Left ventricle myocardium superior (tissue), 1 donor: Measurements from ENCODE around the gene GFRA4. TPM values are rescaled to one million over a fixed set of nuclear protein-coding genes. Genes with fewer than 3 reads are reported as not detected.

ENCODE experiments used
- ATAC-seq: fragments of 200-7000 bp; cut with Tn5 transposase; one replicate; pipeline ENCODE4 v1.9.1; 2020; ENCODE audit warnings: mild to moderate bottlenecking, moderate library complexity
- DNase-seq: peaks from one replicate; pipeline ENCODE4 v3.0.0-alpha.2; 2020
- intact Hi-C: fragments of 100-400 bp; cut with micrococcal nuclease; formaldehyde crosslinking; loops from one replicate; pipeline ENCODE4 v1.11.0; 2022
- long read RNA-seq: library from polyadenylated mRNA; unstranded; transcript quantifications from one replicate; pipeline ENCODE4 v2.0.0, GENCODE V29; 2021
- total RNA-seq: library from RNA; stranded (reverse); fragmentation: NEBNext Ultra II Directional; extraction: Animal tissue kit (Norgen Biotek cat#: 25700); gene quantifications from one replicate; pipeline ENCODE4 v1.2.1, GENCODE V29; 2021
- donor health status: DM: no; HTN: yes; CAD: no; lungs with severe emphysema.

GFRA4 gene, protein sequence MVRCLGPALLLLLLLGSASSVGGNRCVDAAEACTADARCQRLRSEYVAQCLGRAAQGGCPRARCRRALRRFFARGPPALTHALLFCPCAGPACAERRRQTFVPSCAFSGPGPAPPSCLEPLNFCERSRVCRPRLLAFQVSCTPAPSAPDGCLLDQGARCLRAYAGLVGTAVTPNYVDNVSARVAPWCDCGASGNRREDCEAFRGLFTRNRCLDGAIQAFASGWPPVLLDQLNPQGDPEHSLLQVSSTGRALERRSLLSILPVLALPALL
- total RNA-seq, result not detected
- long read RNA-seq, result 0 reads

DNA sequence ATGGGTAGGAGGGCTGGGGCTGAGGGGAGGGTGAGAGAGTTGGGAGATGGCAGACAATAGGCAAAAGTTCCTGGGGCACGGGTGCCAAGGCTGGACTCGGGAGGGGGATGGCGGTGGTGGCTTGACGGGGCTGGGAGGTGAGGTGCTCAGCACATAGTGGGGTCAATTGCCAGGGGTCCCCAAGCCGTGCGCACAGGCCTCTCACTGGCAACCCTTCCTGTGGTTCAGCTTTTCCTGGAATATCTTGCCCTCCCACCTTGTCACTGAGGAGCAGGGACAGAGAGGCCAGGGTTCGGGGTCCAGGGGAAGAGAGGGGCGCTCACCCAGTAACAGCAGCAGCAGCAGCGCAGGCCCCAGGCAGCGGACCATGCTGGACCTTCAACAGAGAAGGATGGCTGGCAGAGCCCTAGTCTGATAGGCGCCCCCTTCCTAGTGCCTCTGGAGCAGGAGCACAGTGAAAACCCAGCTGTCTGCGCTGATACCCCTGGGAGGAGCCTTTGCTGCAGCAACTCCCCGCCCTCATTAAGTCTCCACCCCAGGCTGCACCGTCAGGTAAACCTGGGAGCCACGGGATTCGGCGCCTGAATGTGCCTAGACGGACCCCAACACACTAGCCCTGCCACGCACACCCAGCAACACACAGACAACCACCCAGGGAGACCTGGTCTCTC, at the start of gene GFRA4:
Gene GFRA4, minus strand, starts transcription at position 369 of the 671 bp plus-strand sequence. Its CDS starts 0 bp downstream, at position 369.
- no peak for ATAC-seq
- intact Hi-C loops, result no loop called here
- peak; percentile 16 for DNase-seq

DNA sequence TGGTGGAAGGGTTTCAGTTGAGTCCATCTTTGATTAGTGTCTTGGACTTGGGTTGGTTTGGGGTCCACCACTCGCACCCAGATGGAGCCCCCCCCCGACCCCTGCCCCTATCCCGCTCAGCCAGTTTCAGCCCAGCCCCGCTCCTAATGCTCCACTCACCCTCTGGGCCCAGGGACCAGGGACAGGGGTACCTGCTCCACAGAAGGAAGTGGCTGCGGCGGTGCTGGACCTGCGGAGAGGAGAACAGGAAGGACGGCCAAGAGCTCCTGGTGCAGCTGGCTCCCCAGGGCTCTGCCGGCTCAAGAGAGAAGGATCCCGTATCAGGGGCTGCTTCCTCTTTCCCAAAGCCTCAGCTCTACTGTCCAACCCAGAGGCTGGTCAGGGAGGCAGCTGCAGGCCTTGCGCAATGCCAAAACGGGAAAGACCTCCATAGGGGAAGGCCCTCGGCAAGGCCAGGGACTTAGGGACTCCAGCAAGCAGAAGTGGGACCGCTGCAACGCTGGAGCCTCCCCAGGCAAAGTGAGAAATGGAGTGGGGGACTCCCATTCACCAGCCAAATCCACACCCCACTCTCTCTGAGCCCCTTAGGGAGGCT, 49.2 kb upstream of the GFRA4 start, which contains the start of gene SIGLEC1:
Gene SIGLEC1, minus strand, starts transcription at position 322 of the 595 bp plus-strand sequence. CDS start 5,472 bp downstream, outside the sequence.
- ATAC-seq, result peak; percentile 69
- peak; percentile 77 for DNase-seq
- intact Hi-C loops, result no loop called here

DNA sequence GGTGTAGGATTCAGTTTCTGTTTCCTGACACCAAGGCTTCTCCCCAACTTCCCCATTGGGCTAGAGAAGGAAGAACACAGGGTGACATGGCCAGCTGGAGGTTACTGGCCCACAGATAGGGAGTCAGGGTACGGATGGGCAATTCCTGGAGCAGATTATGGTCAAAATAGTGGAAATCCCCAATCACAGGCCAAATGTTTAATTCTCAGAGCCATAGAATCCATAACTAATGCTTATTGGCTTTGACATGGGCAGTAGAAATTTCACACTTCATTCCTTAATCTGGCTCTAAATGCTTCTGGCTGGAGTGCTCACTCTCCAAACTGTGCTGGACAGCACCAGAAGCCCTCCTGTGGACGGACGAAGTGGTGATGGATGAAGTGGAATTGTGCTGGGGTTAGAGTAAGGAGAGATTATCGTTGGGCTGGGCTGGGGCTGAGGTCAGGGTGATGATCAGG, 48.3 kb upstream of the GFRA4 start:
- ATAC-seq, result peak; percentile 41
- intact Hi-C loops, result no loop called here
- no peak for DNase-seq

DNA sequence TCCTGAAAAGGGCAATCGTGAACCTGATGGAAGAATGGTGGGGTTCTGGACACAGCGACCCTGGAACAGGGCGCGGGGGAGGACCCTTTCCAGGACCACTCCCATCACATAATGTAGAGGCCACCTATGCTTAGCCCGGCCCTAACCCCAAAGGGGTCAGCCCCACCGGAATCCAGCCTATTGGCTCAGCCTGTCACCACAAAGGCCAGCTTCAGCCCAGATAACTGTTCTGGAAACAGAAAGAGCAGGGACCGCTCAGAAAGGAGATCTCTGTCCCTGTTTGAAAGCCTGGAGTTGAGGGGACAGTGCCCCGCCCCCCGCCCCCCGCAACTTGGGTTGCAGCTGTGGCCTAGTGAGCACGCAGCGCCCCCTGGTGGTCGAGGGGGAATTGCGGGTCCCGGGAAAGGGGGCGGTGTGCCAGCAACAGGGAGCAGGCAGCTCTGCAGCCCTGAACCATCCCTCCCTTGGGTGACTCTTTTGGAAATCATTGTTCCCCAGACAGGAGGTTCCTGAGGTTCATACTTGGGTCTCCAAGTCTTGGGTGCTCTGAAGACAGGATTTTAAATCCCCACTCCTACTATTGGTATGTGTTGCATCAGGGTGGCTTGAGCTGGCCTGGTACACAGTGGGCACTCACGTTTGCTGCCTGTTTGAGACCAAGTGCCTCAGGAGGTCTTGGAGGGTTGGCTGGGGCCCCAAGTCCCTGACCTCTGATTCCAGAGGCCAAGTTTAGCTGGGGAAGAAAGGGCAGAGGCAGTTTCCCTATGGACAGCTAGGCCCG, 47.7 kb upstream of the GFRA4 start:
- intact Hi-C loops, result no loop called here
- ATAC-seq (peak; percentile 63), DNase-seq (peak; percentile 88)

DNA sequence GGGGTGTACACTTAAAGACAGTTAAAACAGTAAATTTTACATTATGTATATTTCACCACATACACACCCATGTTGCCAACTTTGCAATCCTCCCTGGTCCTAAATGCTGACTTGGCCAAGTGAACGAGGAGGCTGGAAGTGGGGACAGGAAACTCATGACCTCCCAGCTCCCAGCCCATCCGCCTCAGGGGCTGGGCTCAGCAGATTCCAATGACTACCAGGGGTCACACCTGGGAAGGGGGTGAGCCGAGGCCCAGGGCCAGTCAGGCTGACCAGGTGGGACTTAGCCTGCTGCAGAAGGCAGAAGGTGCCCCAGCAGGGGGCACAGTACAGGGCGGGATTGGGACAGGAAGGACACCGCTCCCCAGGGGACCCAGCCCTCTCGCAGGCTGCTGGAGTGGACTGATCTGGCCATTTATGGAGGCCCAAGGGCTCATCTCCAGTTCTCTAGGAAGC, 46.8 kb upstream of the GFRA4 start:
- intact Hi-C loops, result no loop called here
- ATAC-seq (peak; percentile 29), DNase-seq (peak; percentile 55)

DNA sequence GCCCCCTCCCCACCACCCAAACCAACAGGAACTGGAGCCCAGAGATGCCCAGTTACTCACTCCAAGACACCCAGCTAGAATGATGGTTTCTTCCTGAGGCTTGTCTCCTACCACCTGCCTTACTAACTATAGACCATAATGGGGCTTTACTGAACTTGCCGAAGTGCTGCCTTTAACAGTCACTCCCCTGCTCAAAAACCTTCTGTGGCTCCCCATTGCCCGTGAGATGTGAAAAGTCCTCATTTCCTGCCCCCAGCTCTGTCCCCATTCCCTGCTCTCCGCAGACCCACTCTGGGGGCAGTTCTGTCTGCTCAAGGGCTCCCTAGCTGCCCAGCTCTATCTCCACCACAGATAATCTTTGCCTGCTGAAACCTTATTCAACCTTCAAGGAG, 44.3 kb upstream of the GFRA4 start:
- intact Hi-C loops, result no loop called here
- DNase-seq (no peak), ATAC-seq (no peak)

DNA sequence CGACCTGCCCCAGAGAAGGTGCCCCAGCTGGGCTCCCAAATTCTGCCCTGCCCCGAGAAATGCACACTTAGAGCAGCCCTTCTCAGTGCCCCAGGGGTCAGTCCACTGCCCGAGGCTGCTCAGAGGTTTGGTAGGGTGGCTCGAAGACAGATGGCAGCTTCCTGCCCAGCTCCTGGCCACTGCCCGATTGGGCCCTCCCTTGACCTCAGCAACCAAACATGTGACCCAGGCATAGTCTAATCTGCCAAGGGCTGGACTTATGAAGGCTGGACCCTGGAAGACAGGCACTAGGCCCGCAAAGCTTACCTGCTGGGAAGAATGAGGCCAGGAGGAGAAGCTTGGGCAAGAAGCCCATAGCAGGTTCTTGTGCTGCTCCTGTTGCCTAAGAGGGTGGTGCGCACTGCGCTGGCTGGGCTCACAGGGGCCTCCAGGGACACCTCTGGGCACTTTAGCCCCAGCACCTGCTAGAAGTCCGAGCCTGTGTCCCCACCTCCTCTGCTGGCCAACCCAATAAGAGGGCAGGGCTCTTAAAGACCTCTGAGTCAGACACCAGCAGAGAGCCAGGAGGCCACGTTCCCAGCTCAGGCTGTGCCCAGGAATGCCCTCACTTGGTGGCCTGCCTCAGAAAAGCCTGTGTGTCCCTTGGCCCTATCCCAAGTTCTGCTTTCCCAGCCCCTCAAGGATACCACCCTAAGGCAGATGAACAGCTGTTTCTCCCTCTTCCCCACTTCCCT, 43.7 kb upstream of the GFRA4 start:
- intact Hi-C loops, result no loop called here
- ATAC-seq (peak; percentile 47), DNase-seq (no peak)

DNA sequence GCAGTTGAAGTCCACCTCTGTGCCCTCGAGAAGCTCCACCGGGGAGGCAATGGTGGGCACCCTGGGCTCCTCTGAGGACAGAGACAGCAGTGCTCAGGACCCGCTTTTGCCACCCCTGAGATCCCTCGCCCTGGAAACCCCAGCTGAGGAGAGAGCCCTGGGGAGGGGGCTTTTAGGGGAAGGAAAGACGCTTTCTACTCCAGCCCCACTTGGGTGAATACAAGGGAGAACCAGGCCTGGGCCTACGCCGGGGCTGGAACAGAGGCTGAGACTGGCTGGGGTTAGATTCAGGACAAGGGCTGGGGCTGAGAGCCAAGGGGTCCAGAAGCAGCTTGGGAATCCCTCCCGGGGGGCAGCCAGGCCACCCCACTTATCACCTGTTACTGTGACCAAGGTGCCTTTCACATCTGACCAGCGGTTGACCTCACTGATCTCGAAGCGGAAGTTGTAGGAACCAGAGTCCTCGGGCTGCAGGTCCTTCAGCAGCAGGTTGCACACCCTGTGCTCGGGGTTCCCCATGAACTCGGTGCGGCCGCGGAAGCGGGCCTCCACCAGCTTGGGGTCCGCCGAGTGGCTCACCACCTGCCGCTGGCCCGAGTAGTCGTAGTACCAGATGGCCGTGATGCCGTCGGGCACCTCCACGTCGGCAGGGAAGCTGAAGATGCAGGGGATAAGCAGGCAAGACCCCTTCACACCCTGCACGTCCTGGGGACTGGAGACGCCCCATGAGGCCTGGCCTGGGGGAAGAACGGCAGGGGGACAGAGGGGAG, 43.0 kb upstream of the GFRA4 start:
- no peak for DNase-seq
- intact Hi-C loops, result no loop called here
- no peak for ATAC-seq

DNA sequence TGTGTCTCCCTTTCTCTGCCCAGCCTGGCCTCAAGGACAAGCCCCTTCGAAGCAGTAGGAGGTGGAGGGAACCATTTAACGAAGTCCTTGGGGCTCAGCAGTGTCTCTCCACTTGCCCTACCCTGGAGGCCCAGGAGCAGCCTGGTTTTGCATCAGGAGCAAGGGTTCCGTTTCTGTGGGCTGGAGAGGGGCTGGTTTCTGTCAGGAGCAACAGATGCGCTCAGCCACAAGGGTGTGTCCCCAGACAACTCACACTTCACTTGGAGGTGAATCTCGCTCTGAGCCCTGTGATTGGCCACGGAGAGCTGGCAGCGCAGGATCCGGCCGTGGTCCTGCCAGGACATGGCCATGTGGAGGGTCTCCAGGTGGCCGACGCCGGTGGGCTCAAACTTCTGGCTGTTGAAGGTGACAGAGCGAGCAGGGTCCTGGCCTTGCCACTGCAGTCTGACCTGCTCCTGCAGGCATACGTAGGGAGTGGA, 42.3 kb upstream of the GFRA4 start:
- intact Hi-C loops, result no loop called here
- ATAC-seq, result no peak

DNA sequence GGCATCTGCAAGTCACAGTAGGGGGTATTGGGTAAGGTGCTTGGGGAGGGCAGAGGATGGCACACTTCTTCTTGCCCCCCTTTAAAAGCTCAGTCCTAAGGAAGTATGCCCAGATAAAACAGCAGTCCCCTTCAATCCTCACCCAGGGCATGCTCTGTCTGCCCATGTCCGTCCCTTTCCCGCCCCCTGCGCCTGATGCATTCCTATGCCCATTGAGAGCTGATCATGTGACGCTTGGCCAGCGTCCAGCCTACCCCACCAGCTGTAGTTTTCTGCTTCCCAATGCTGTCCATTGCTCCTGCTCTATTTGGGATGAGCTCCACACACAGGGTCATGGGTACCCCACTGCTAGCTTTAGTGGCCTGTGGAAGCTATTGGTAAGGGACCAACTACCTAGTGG, 40.9 kb upstream of the GFRA4 start:
- intact Hi-C loops, result no loop called here
- ATAC-seq, result no peak
- DNase-seq, result no peak

More for the DNA sequence above, 42.3 kb upstream of the GFRA4 start:
- DNase-seq, result no peak

DNA sequence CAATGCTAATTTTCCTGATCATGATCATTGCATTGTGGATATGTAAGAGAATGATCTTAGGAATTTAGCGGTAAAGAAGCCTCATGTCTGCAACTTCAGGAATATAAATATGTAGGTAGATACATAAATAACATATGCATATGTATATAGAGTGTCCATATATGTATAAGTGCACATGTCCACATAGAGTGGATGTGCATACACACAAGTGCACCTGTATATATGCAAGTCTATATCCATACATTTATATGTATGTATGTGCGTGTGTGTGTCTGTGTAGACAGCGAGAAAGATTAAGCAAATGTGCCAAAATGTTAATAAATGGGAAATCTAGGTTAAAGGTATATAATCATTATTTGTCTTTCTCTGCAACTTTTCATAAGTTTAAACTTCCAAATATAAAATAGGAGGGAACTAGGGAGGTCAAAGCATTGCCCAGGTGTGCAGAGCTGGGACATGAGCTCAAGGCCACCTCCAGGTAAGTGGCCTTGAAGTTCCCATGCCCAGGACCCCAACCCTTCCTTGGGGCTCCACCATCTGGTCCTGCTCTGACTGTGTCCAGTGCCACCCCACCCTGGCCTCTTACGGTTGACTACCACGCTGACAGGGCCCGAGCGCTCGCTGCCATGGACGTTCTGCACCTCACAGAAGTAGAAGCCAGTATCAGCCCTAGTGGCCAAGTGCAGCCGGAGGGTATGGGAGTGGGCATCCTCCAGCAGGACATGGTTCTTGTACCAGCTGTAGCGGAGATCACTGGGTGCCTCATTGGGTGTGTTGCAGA, 39.6 kb upstream of the GFRA4 start:
- DNase-seq (no peak), ATAC-seq (no peak)
- intact Hi-C loops, result no loop called here

DNA sequence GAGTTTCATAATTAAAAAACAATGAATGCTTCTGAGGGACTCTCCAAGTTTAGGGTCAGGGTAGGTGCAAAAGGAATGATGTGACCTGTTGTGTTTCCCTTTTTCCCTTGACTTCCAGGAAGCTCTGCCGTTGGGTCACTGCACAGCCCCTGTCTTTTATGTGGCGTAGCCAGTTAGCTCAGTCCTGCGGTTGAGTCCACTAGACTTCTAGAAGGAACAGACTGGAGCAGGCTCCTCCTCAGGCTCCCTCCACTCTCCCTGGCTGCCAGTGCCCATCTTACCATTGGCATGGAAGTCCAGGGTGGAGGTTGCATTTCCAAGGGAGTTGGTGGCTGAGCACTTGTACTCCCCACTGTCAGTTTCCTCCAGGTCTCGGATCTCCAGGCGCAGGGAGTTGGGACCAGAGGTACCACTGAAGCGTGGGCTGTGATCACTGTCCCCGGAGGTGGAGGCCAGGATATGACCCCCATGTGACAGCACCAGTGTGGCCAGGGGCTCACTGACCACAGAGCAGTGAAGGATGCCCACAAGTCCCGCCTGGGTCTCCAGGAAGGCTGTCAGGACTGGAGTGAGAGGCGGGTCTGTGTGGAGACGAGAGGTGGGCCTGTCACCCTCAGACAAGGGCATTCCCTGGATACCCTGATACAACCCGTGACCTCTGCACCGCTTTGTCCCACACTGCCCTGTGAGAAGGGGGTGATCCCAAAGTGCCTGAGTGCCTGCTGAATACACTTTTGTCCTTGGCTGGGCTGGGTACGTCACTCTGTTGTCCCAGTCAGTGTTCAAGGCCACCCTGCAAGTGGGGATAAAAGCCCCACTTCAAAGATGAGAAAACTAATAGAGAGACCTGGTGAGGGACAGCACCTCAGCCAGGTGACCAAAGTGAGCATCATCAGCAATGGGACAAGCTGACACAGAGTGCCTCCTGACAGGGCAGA, 38.1 kb upstream of the GFRA4 start:
- DNase-seq (no peak), ATAC-seq (no peak)
- intact Hi-C loops, result no loop called here

DNA sequence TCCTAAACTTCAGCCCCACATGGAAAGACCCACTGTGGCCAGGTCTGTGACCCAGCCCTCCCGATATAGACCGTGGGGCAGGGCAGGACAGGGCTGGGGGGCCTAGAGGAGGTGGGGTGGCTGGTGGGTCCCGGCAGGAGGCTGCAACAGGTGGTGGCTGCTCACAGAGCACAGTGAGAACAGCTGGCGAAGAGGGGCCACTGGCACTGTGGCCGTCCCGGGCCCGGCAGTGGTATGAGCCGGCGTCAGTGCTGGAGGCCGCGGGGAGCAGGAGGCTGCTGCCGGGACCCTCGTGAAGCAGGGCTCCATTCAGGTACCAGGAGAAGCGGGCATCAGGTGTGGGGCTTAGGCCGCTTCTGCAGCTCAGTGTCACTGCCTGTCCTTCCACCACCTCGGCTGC, 35.8 kb upstream of the GFRA4 start:
- no peak for DNase-seq
- intact Hi-C loops, result no loop called here
- ATAC-seq, result no peak

DNA sequence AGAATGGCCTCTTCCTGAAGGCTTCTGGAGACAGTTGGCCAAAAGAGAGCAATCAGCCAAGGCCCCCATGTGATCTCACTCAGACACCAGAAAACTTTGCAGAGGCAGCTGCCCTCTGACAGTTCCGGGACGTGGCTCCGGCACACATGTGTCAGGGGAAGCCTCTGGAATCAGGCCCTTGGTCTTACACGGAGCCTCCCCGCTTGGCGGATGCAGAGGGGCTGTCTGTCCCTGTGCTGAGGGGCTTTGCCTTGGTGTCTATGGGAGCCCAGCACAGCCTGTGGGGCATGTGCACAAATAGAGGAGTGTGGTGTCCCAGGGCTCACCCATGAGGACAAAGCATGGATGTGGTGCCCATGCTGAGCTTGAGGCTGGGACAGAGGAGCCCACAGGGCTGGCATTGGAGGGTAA, 35.4 kb upstream of the GFRA4 start:
- DNase-seq (no peak), ATAC-seq (no peak)
- intact Hi-C loops, result no loop called here

DNA sequence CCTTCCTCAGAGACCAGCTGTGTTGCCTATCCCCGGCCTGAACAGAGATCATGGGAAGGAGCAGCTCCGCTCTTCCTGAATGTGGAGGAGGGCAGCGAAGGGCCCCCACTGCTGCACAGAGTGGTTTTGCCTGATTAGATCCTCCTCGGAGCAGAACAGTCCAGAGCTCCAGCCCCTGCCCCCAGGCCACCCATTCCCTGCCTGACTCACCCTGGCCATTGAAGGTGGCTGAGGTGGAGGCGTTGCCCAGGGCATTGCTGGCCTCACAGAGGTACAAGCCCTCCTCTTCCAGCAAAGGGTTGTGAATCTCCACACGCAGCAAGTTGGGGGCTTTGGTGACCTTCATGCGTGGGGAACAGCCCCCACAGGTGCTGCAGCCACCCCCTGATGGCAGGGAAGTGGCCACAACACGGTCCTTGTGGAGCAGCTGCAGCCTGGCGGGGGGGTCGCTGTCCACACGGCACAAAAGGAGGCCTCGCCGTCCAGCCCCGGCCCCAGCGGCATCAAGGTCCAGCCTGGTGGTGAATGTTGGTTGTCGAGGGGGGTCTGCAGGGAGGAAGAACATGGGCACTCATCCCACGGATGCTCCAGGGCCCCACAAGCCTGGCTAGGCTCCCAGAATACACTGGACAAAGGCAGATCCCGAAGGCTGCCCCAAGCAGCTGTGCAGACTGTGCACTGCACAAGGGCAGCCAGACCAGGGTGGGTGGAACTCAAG, 34.5 kb upstream of the GFRA4 start:
- intact Hi-C loops, result no loop called here
- ATAC-seq, result no peak
- no peak for DNase-seq
